ENCODE results near the gene ZXDC.

Gene ZXDC

GRCh38 chr3:126464093-126464492 lies 11.6 kb downstream of the ZXDC start:
- no peak for DNase-seq (ENCODE audit: low read depth)
- no peak overlapping the region for H3K4me3 ChIP-seq (ENCODE audit: low read depth, low read length)
- no peak for TF ChIP-seq CTCF (IDR thresholded peaks at IDR 0.05; ENCODE audit: control insufficient read depth, extremely low read depth, insufficient read depth)

- no peak for TF ChIP-seq CTCF (IDR thresholded peaks at IDR 0.05; ENCODE audit: control insufficient read depth, extremely low read depth, insufficient read depth)
- no peak for DNase-seq (ENCODE audit: low read depth)
- no peak overlapping the region for H3K4me3 ChIP-seq (ENCODE audit: low read depth, low read length)
Observed at GRCh38 chr3:126463521-126463920, 12.2 kb downstream of the ZXDC start.

- no peak for TF ChIP-seq CTCF (IDR thresholded peaks at IDR 0.05; ENCODE audit: control insufficient read depth, extremely low read depth, insufficient read depth)
Observed at GRCh38 chr3:126461450-126462070, 14.1 kb downstream of the ZXDC start.

GRCh38 chr3:126460381-126460780 lies 15.3 kb downstream of the ZXDC start:
- H3K4me3 ChIP-seq (ENCODE audit: low read depth, low read length): no peak overlapping the region
- TF ChIP-seq CTCF (IDR thresholded peaks at IDR 0.05; ENCODE audit: control insufficient read depth, extremely low read depth, insufficient read depth): no peak
- no peak for DNase-seq (ENCODE audit: low read depth)

More at GRCh38 chr3:126461450-126462070, 14.1 kb downstream of the ZXDC start:
- no peak for DNase-seq (ENCODE audit: low read depth)
- no peak overlapping the region for H3K4me3 ChIP-seq (ENCODE audit: low read depth, low read length)

- H3K4me3 ChIP-seq (ENCODE audit: low read depth, low read length): no peak overlapping the region
- no peak for DNase-seq (ENCODE audit: low read depth)
- no peak for TF ChIP-seq CTCF (IDR thresholded peaks at IDR 0.05; ENCODE audit: control insufficient read depth, extremely low read depth, insufficient read depth)
Observed at GRCh38 chr3:126459763-126460127, 15.9 kb downstream of the ZXDC start.

GRCh38 chr3:126459111-126459762 lies 16.5 kb downstream of the ZXDC start:
- no peak for DNase-seq (ENCODE audit: low read depth)
- TF ChIP-seq CTCF (IDR thresholded peaks at IDR 0.05; ENCODE audit: control insufficient read depth, extremely low read depth, insufficient read depth): no peak
- H3K4me3 ChIP-seq (ENCODE audit: low read depth, low read length): no peak overlapping the region

Data from LNCaP clone FGC (cell line).